Mesendoderm (in vitro differentiated cells): ENCODE measurements around the gene RAC3.

Source experiments
- DNase-seq: peaks from one replicate; pipeline ENCODE4 v3.0.0; 2013
- H2AK5ac ChIP-seq: 2 replicates; pipeline ENCODE4 v1.6.1; 2013; ENCODE audit warnings: low read length, inconsistent platforms
- H2BK120ac ChIP-seq: 2 replicates; pipeline ENCODE4 v1.6.1; 2013; ENCODE audit warnings: low read depth, mild to moderate bottlenecking, low read length, moderate library complexity, mixed read lengths
- H2BK15ac ChIP-seq: replicated peaks from 2 replicates; pipeline ENCODE4 v1.6.1; 2013; ENCODE audit warnings: low read depth, mild to moderate bottlenecking, moderate library complexity
- H2BK5ac ChIP-seq: 2 replicates; pipeline ENCODE4 v1.6.1; 2013; ENCODE audit warnings: low read length, inconsistent platforms
- H3K18ac ChIP-seq: 2 replicates; pipeline ENCODE4 v1.6.1; 2013; ENCODE audit warnings: mild to moderate bottlenecking, low read length, mixed read lengths
- H3K23ac ChIP-seq: one replicate; pipeline ENCODE4 v1.6.1; 2013; ENCODE audit warnings: low read length
- H3K27ac ChIP-seq: 2 replicates; pipeline ENCODE4 v1.5.1; 2013; ENCODE audit warnings: low read depth, mild to moderate bottlenecking, inconsistent platforms, low read length, moderate library complexity
- H3K27me3 ChIP-seq: 2 replicates; pipeline ENCODE4 v1.6.1; 2013; ENCODE audit warnings: low read length, control low read depth, mild to moderate bottlenecking, inconsistent platforms; ENCODE audit not compliant: insufficient read depth, poor library complexity
- H3K36me3 ChIP-seq: 2 replicates; pipeline ENCODE4 v1.6.1; 2013; ENCODE audit warnings: low read length, inconsistent platforms; ENCODE audit not compliant: control insufficient read depth, insufficient read depth
- H3K4ac ChIP-seq: one replicate; pipeline ENCODE4 v1.6.1; 2013; ENCODE audit warnings: low read depth, mild to moderate bottlenecking, low read length, moderate library complexity
- H3K4me1 ChIP-seq: 2 replicates; pipeline ENCODE4 v1.6.1; 2013; ENCODE audit warnings: low read depth, low read length, inconsistent platforms; ENCODE audit not compliant: control insufficient read depth
- H3K4me2 ChIP-seq: 2 replicates; pipeline ENCODE4 v1.6.1; 2013; ENCODE audit warnings: low read length
- H3K4me3 ChIP-seq: 2 replicates; pipeline ENCODE4 v1.5.1; 2013; ENCODE audit warnings: mild to moderate bottlenecking, low read length
- H3K56ac ChIP-seq: one replicate; pipeline ENCODE4 v1.6.1; 2013; ENCODE audit warnings: low read length
- H3K79me1 ChIP-seq: 2 replicates; pipeline ENCODE4 v1.6.1; 2013; ENCODE audit warnings: low read length, inconsistent platforms
- H3K79me2 ChIP-seq: 2 replicates; pipeline ENCODE4 v1.6.1; 2013; ENCODE audit warnings: mild to moderate bottlenecking, low read length; ENCODE audit not compliant: control insufficient read depth, insufficient read depth
- H3K9ac ChIP-seq: 2 replicates; pipeline ENCODE4 v1.6.1; 2013; ENCODE audit warnings: low read length, inconsistent platforms
- H4K5ac ChIP-seq: one replicate; pipeline ENCODE4 v1.6.1; 2013; ENCODE audit warnings: low read length
- H4K8ac ChIP-seq: one replicate; pipeline ENCODE4 v1.6.1; 2013; ENCODE audit warnings: low read depth, mild to moderate bottlenecking, control low read depth, low read length, moderate library complexity
- WGBS: extraction: QIAGEN DNeasy Blood & Tissue Kit; methylation state at CpG from one replicate; pipeline ENCODE4 v1.1.7; 2013; ENCODE audit warnings: low lambda C conversion rate, missing lambda C conversion rate; ENCODE audit not compliant: insufficient coverage; ENCODE audit errors: extremely low coverage; 5-methylcytosine and 5-hydroxymethylcytosine counted together

Gene RAC3

GRCh38 chr17:82021107-82021899 is 10.2 kb upstream of the RAC3 start:
- peak overlapping the region; percentile 82 for H3K4me2 ChIP-seq
- H3K4ac ChIP-seq, result no peak overlapping the region
- H3K4me3 ChIP-seq, result no peak overlapping the region
- peak; percentile 64 for DNase-seq
- no peak overlapping the region for H2BK120ac ChIP-seq
- H4K5ac ChIP-seq, result no peak overlapping the region
- peak overlapping the region; percentile 96 for H3K9ac ChIP-seq
- H3K27me3 ChIP-seq, result no peaks in the 10 kb centered on the region
- H4K8ac ChIP-seq, result no peak overlapping the region
- peaks cover 8% of the 10 kb centered on the region for H3K79me1 ChIP-seq
- no peak overlapping the region for H2BK15ac ChIP-seq
- no peak overlapping the region for H3K27ac ChIP-seq
- no peak overlapping the region for H2BK5ac ChIP-seq
- peak overlapping the region; percentile 98 for H3K56ac ChIP-seq
- peaks cover 8% of the 10 kb centered on the region for H3K79me2 ChIP-seq
- H3K4me1 ChIP-seq, result no peaks in the 10 kb centered on the region
- H3K18ac ChIP-seq, result no peak overlapping the region
- WGBS, result no CpG with 5 or more reads among the region's 25 CpGs
- H3K36me3 ChIP-seq, result no peaks in the 10 kb centered on the region
- no peak overlapping the region for H3K23ac ChIP-seq
- no peak overlapping the region for H2AK5ac ChIP-seq

- no peaks in the 10 kb centered on the region for H3K4me1 ChIP-seq
- H3K23ac ChIP-seq, result peak overlapping the region; percentile 80
- H4K8ac ChIP-seq, result no peak overlapping the region
- H3K4me2 ChIP-seq, result peak overlapping the region; percentile 82
- peak overlapping the region; percentile 96 for H3K9ac ChIP-seq
- H3K56ac ChIP-seq, result peak overlapping the region; percentile 98
- peak overlapping the region; percentile 38 for H2AK5ac ChIP-seq
- H3K18ac ChIP-seq, result no peak overlapping the region
- H3K79me2 ChIP-seq, result peaks cover 8% of the 10 kb centered on the region
- no CpG with 5 or more reads among the region's 10 CpGs for WGBS
- DNase-seq, result no peak
- H3K4me3 ChIP-seq, result peak overlapping the region; percentile 91
- H2BK5ac ChIP-seq, result no peak overlapping the region
- no peaks in the 10 kb centered on the region for H3K36me3 ChIP-seq
- no peak overlapping the region for H4K5ac ChIP-seq
- H2BK15ac ChIP-seq, result no peak overlapping the region
- no peak overlapping the region for H2BK120ac ChIP-seq
- no peak overlapping the region for H3K4ac ChIP-seq
- peaks cover 8% of the 10 kb centered on the region for H3K79me1 ChIP-seq
- H3K27ac ChIP-seq, result no peak overlapping the region
- no peaks in the 10 kb centered on the region for H3K27me3 ChIP-seq
These were observed 9.6 kb upstream of the RAC3 start for GRCh38 chr17:82021900-82022309.

- Histone ChIP-seq H3K18ac (peak within 1 kb of the TSS; percentile 11), H3K36me3 (no peaks in the 10 kb centered on the region), H3K23ac (peak within 1 kb of the TSS; percentile 80), H3K4me1 (no peaks in the 10 kb centered on the region), H3K79me2 (peaks cover 8% of the 10 kb centered on the region), H2AK5ac (peak within 1 kb of the TSS; percentile 38), H2BK15ac (no peak within 1 kb of the TSS), H3K79me1 (peaks cover 8% of the 10 kb centered on the region), H3K9ac (peak within 1 kb of the TSS; percentile 96), H4K5ac (no peak within 1 kb of the TSS), H3K27ac (no peak within 1 kb of the TSS), H3K4me3 (peak within 1 kb of the TSS; percentile 91), H2BK120ac (no peak within 1 kb of the TSS), H3K27me3 (no peaks in the 10 kb centered on the region), H2BK5ac (no peak within 1 kb of the TSS), H3K4ac (no peak within 1 kb of the TSS), H3K4me2 (peak within 1 kb of the TSS; percentile 98), H3K56ac (peak within 1 kb of the TSS; percentile 98), H4K8ac (no peak within 1 kb of the TSS)
- no peak for DNase-seq
- WGBS, result no CpG with 5 or more reads among the region's 64 CpGs
These were observed 9.0 kb upstream of the RAC3 start, which contains the start of gene CENPX for GRCh38 chr17:82022310-82022980. Gene CENPX, minus strand, starts transcription at chr17:82022878. Its CDS starts 17 bp downstream, at chr17:82022861.

- Histone ChIP-seq H2BK5ac (no peak within 1 kb of the TSS), H3K79me1 (peaks cover 8% of the 10 kb centered on the region), H3K79me2 (peaks cover 8% of the 10 kb centered on the region), H3K18ac (peak within 1 kb of the TSS; percentile 11), H3K9ac (peak within 1 kb of the TSS; percentile 96), H3K27ac (no peak within 1 kb of the TSS), H3K23ac (peak within 1 kb of the TSS; percentile 80), H2BK120ac (no peak within 1 kb of the TSS), H2BK15ac (no peak within 1 kb of the TSS), H3K4me3 (peak within 1 kb of the TSS; percentile 91), H3K4me2 (peak within 1 kb of the TSS; percentile 98), H4K5ac (no peak within 1 kb of the TSS), H3K4ac (no peak within 1 kb of the TSS), H4K8ac (no peak within 1 kb of the TSS), H3K4me1 (no peaks in the 10 kb centered on the region), H3K36me3 (no peaks in the 10 kb centered on the region), H2AK5ac (no peak within 1 kb of the TSS), H3K27me3 (no peaks in the 10 kb centered on the region), H3K56ac (peak within 1 kb of the TSS; percentile 98)
- peak; percentile 100 for DNase-seq
- no CpG with 5 or more reads among the region's 42 CpGs for WGBS
These were observed 8.5 kb upstream of the RAC3 start, which contains the start of gene LRRC45 for GRCh38 chr17:82022981-82023446. Gene LRRC45, plus strand, starts transcription at chr17:82023305. Its CDS starts 339 bp downstream, at chr17:82023644.

GRCh38 chr17:82023447-82024241 is 7.8 kb upstream of the RAC3 start:
- Histone ChIP-seq H3K9ac (peak overlapping the region; percentile 90), H2BK120ac (no peak overlapping the region), H3K4me1 (no peaks in the 10 kb centered on the region), H3K18ac (peak overlapping the region; percentile 11), H3K27me3 (no peaks in the 10 kb centered on the region), H3K23ac (no peak overlapping the region), H2BK15ac (no peak overlapping the region), H3K4ac (no peak overlapping the region), H3K79me2 (peaks cover 8% of the 10 kb centered on the region), H2BK5ac (no peak overlapping the region), H3K27ac (no peak overlapping the region), H3K4me2 (peak overlapping the region; percentile 98), H3K36me3 (no peaks in the 10 kb centered on the region), H4K5ac (no peak overlapping the region), H3K4me3 (peak overlapping the region; percentile 68), H2AK5ac (no peak overlapping the region), H3K79me1 (peaks cover 8% of the 10 kb centered on the region), H4K8ac (no peak overlapping the region), H3K56ac (peak overlapping the region; percentile 94)
- DNase-seq, result peak; percentile 49
- WGBS, result no CpG with 5 or more reads among the region's 55 CpGs
